T-helper 17 cell (primary cell): Measurements from ENCODE around the gene CNOT6. TPM values are rescaled to one million over a fixed set of nuclear protein-coding genes. Genes with fewer than 3 reads are reported as not detected.

Experiments
- ATAC-seq: fragments of 150-1000 bp; cut with Tn5 transposase; 2 replicates; pipeline ENCODE4 v1.10.0; 2021; ENCODE audit warnings: mild to moderate bottlenecking, moderate library complexity
- DNase-seq, 3 donors: peaks; one replicate each; pipeline versions ENCODE4 v3.0.0 to v3.0.0-alpha.2; 2020 to 2021
- H3K9me3 ChIP-seq: one replicate; pipeline ENCODE4 v1.7.0; 2013; ENCODE audit warnings: low read length, mild to moderate bottlenecking; ENCODE audit not compliant: control insufficient read depth, poor library complexity, severe bottlenecking
- H3K27ac Mint-ChIP-seq: one replicate; pipeline ENCODE4 v1.8.0; 2022; ENCODE audit warnings: mild to moderate bottlenecking, moderate library complexity, mixed read lengths
- H3K27me3 Mint-ChIP-seq: one replicate; pipeline ENCODE4 v1.8.0; 2022; ENCODE audit warnings: mixed read lengths
- H3K36me3 Mint-ChIP-seq: one replicate; pipeline ENCODE4 v1.8.0; 2022; ENCODE audit warnings: low read depth, mixed read lengths
- H3K4me1 Mint-ChIP-seq: one replicate; pipeline ENCODE4 v1.8.0; 2022; ENCODE audit warnings: mild to moderate bottlenecking, mixed read lengths
- H3K4me3 Mint-ChIP-seq: one replicate; pipeline ENCODE4 v1.8.0; 2022; ENCODE audit warnings: mild to moderate bottlenecking, moderate library complexity, mixed read lengths
- total RNA-seq, 4 donors: library from RNA in 2 of 4; stranded (reverse) in 2 of 4; gene quantifications; one replicate each; pipeline ENCODE4 v1.2.3 and lab custom pipeline; 2022 to 2026

The CNOT6 gene
- total RNA-seq, 2 donors from 2014 or later, result 19.0 to 22.0 TPM

GRCh38 chr5:180606215-180606785, 112.1 kb downstream of the CNOT6 start:
- peaks cover 22% of the 10 kb centered on the region for H3K27me3 Mint-ChIP-seq
- H3K36me3 Mint-ChIP-seq, result no peaks in the 10 kb centered on the region
- DNase-seq (peak in 1 of 3 donors; percentile 6), ATAC-seq (no peak)
- no peak overlapping the region for H3K4me3 Mint-ChIP-seq
- no peaks in the 10 kb centered on the region for H3K9me3 ChIP-seq
- H3K4me1 Mint-ChIP-seq, result peaks cover 17% of the 10 kb centered on the region
- no peak overlapping the region for H3K27ac Mint-ChIP-seq

GRCh38 chr5:180607861-180608571, 113.8 kb downstream of the CNOT6 start:
- peaks cover 28% of the 10 kb centered on the region for H3K27me3 Mint-ChIP-seq
- no peak overlapping the region for H3K4me3 Mint-ChIP-seq
- ATAC-seq, result no peak
- DNase-seq, result no peak
- H3K4me1 Mint-ChIP-seq, result peaks cover 17% of the 10 kb centered on the region
- H3K27ac Mint-ChIP-seq, result no peak overlapping the region
- no peaks in the 10 kb centered on the region for H3K36me3 Mint-ChIP-seq
- H3K9me3 ChIP-seq, result no peaks in the 10 kb centered on the region

- Mint-ChIP-seq H3K36me3 (no peaks in the 10 kb centered on the region), H3K27me3 (peaks cover 28% of the 10 kb centered on the region), H3K27ac (no peak overlapping the region), H3K4me3 (no peak overlapping the region), H3K4me1 (peaks cover 17% of the 10 kb centered on the region)
- H3K9me3 ChIP-seq, result no peaks in the 10 kb centered on the region
- no peak for DNase-seq
- ATAC-seq, result no peak
Observed at GRCh38 chr5:180608572-180609310, 114.6 kb downstream of the CNOT6 start.

- Mint-ChIP-seq H3K27me3 (peaks cover 26% of the 10 kb centered on the region), H3K27ac (no peak overlapping the region)
Observed at GRCh38 chr5:180609386-180609785, 115.2 kb downstream of the CNOT6 start.

GRCh38 chr5:180609817-180610550, 115.8 kb downstream of the CNOT6 start:
- Mint-ChIP-seq H3K4me3 (no peak overlapping the region), H3K36me3 (no peaks in the 10 kb centered on the region), H3K4me1 (peaks cover 12% of the 10 kb centered on the region), H3K27me3 (peaks cover 20% of the 10 kb centered on the region), H3K27ac (no peak overlapping the region)
- no peaks in the 10 kb centered on the region for H3K9me3 ChIP-seq
- ATAC-seq (no peak), DNase-seq (no peak)

More at GRCh38 chr5:180609386-180609785, 115.2 kb downstream of the CNOT6 start:
- H3K9me3 ChIP-seq, result no peaks in the 10 kb centered on the region
- ATAC-seq, result no peak
- H3K4me3 Mint-ChIP-seq, result no peak overlapping the region
- DNase-seq, result no peak
- peaks cover 15% of the 10 kb centered on the region for H3K4me1 Mint-ChIP-seq
- H3K36me3 Mint-ChIP-seq, result no peaks in the 10 kb centered on the region

GRCh38 chr5:180611140-180611850, 117.1 kb downstream of the CNOT6 start:
- Mint-ChIP-seq H3K27me3 (peaks cover 14% of the 10 kb centered on the region), H3K4me3 (no peak overlapping the region), H3K36me3 (no peaks in the 10 kb centered on the region), H3K27ac (no peak overlapping the region), H3K4me1 (peaks cover 8% of the 10 kb centered on the region)
- no peak for DNase-seq
- no peak for ATAC-seq
- H3K9me3 ChIP-seq, result no peaks in the 10 kb centered on the region

- peaks cover 8% of the 10 kb centered on the region for H3K4me1 Mint-ChIP-seq
- H3K27me3 Mint-ChIP-seq, result peaks cover 11% of the 10 kb centered on the region
- no peak overlapping the region for H3K27ac Mint-ChIP-seq
- no peaks in the 10 kb centered on the region for H3K9me3 ChIP-seq
- H3K4me3 Mint-ChIP-seq, result no peak overlapping the region
- ATAC-seq, result no peak
- DNase-seq, result no peak
- no peaks in the 10 kb centered on the region for H3K36me3 Mint-ChIP-seq
Observed at GRCh38 chr5:180612683-180613082, 118.5 kb downstream of the CNOT6 start.

- Mint-ChIP-seq H3K27me3 (peaks cover 11% of the 10 kb centered on the region), H3K4me3 (no peak overlapping the region), H3K27ac (no peak overlapping the region), H3K36me3 (no peaks in the 10 kb centered on the region), H3K4me1 (peaks cover 3% of the 10 kb centered on the region)
- no peaks in the 10 kb centered on the region for H3K9me3 ChIP-seq
- DNase-seq, result no peak
- ATAC-seq, result no peak
Observed at GRCh38 chr5:180613188-180613813, 119.1 kb downstream of the CNOT6 start.

GRCh38 chr5:180613814-180614188, 119.6 kb downstream of the CNOT6 start:
- H3K27me3 Mint-ChIP-seq, result peaks cover 8% of the 10 kb centered on the region
- H3K36me3 Mint-ChIP-seq, result no peaks in the 10 kb centered on the region
- no peak overlapping the region for H3K27ac Mint-ChIP-seq
- H3K4me3 Mint-ChIP-seq, result no peak overlapping the region
- ATAC-seq (no peak), DNase-seq (no peak)
- H3K4me1 Mint-ChIP-seq, result peaks cover 2% of the 10 kb centered on the region
- H3K9me3 ChIP-seq, result no peaks in the 10 kb centered on the region

- H3K36me3 Mint-ChIP-seq, result no peaks in the 10 kb centered on the region
- H3K27me3 Mint-ChIP-seq, result no peaks in the 10 kb centered on the region
- H3K4me3 Mint-ChIP-seq, result no peak overlapping the region
- H3K4me1 Mint-ChIP-seq, result peaks cover 2% of the 10 kb centered on the region
- DNase-seq, result no peak
- ATAC-seq, result no peak
- H3K27ac Mint-ChIP-seq, result no peak overlapping the region
- no peaks in the 10 kb centered on the region for H3K9me3 ChIP-seq
Observed at GRCh38 chr5:180618487-180618828, 124.3 kb downstream of the CNOT6 start.

GRCh38 chr5:180618829-180619562, 124.8 kb downstream of the CNOT6 start:
- ATAC-seq, result peak; percentile 55
- no peaks in the 10 kb centered on the region for H3K36me3 Mint-ChIP-seq
- no peak overlapping the region for H3K4me3 Mint-ChIP-seq
- no peak for DNase-seq
- H3K9me3 ChIP-seq, result no peaks in the 10 kb centered on the region
- no peak overlapping the region for H3K27ac Mint-ChIP-seq
- H3K4me1 Mint-ChIP-seq, result peaks cover 3% of the 10 kb centered on the region
- H3K27me3 Mint-ChIP-seq, result no peaks in the 10 kb centered on the region

- ATAC-seq (no peak), DNase-seq (no peak)
- H3K9me3 ChIP-seq, result no peaks in the 10 kb centered on the region
- Mint-ChIP-seq H3K4me1 (peaks cover 4% of the 10 kb centered on the region), H3K27me3 (no peaks in the 10 kb centered on the region), H3K27ac (no peak overlapping the region), H3K36me3 (no peaks in the 10 kb centered on the region), H3K4me3 (no peak overlapping the region)
Observed at GRCh38 chr5:180619563-180619915, 125.4 kb downstream of the CNOT6 start.
